Endodermal cell (in vitro differentiated cells): ENCODE data around the gene ATXN3. TPM values are rescaled to one million over a fixed set of nuclear protein-coding genes. Genes with fewer than 3 reads are reported as not detected.

Experiments
- DNase-seq: peaks from one replicate; pipeline ENCODE4 v3.0.0-alpha.2; 2017
- H3K27ac ChIP-seq: 2 replicates; pipeline ENCODE4 v1.5.1; 2013; ENCODE audit warnings: mild to moderate bottlenecking, low read depth, low read length, moderate library complexity
- H3K27me3 ChIP-seq: 2 replicates; pipeline ENCODE4 v1.6.1; 2013; ENCODE audit warnings: mild to moderate bottlenecking, low read length, moderate library complexity; ENCODE audit not compliant: insufficient read depth, control insufficient read depth, poor library complexity, severe bottlenecking
- H3K36me3 ChIP-seq: 2 replicates; pipeline ENCODE4 v1.7.0; 2013; ENCODE audit warnings: mild to moderate bottlenecking, low read length, moderate library complexity; ENCODE audit not compliant: control insufficient read depth, insufficient read depth
- H3K4me1 ChIP-seq: one replicate; pipeline ENCODE4 v1.7.0; 2013; ENCODE audit warnings: low read length; ENCODE audit not compliant: control insufficient read depth, insufficient read depth
- H3K4me3 ChIP-seq: 2 replicates; pipeline ENCODE4 v1.5.1; 2013; ENCODE audit warnings: mild to moderate bottlenecking, low read length, moderate library complexity
- H3K9ac ChIP-seq: 2 replicates; pipeline ENCODE4 v1.6.1; 2013; ENCODE audit warnings: mild to moderate bottlenecking, low read length, moderate library complexity; ENCODE audit not compliant: poor library complexity, severe bottlenecking; ENCODE audit errors: extremely low read depth
- H3K9me3 ChIP-seq: 2 replicates; pipeline ENCODE4 v1.6.1; 2013; ENCODE audit warnings: mild to moderate bottlenecking, low read length, moderate library complexity; ENCODE audit not compliant: control insufficient read depth
- H3K27ac Mint-ChIP-seq: 2 replicates; pipeline ENCODE4 v1.8.0; 2020; ENCODE audit warnings: mixed read lengths
- H3K27me3 Mint-ChIP-seq: 2 replicates; pipeline ENCODE4 v1.8.0; 2021; ENCODE audit warnings: mild to moderate bottlenecking, mixed read lengths; ENCODE audit not compliant: insufficient read depth
- H3K36me3 Mint-ChIP-seq: 2 replicates; pipeline ENCODE4 v1.8.0; 2020; ENCODE audit warnings: low read depth, mixed read lengths
- H3K4me1 Mint-ChIP-seq: 2 replicates; pipeline ENCODE4 v1.8.0; 2020; ENCODE audit warnings: mixed read lengths
- H3K4me3 Mint-ChIP-seq: 2 replicates; pipeline ENCODE4 v1.8.0; 2020; ENCODE audit warnings: mild to moderate bottlenecking, moderate library complexity, mixed read lengths
- H3K9me3 Mint-ChIP-seq: 2 replicates; pipeline ENCODE4 v1.8.0; 2020; ENCODE audit warnings: mild to moderate bottlenecking, mixed read lengths
- WGBS, 2 experiments: methylation state at CpG; one replicate each; pipeline versions ENCODE4 v1.1.5 to v1.1.7; 2013; ENCODE audit warnings: missing lambda C conversion rate in 2 of 2, mixed read lengths in 1 of 2; ENCODE audit not compliant: insufficient coverage in 1 of 2, insufficient read length in 1 of 2; 5-methylcytosine and 5-hydroxymethylcytosine counted together
- total RNA-seq, 2 donors: library from RNA; stranded (reverse); fragmentation: NEBNext Ultra II Directional in 1 of 2; extraction: Animal tissue kit (Norgen Biotek cat#: 25700) in 1 of 2; gene quantifications; 2 replicates in 1 of 2; 3 replicates in 1 of 2; pipeline ENCODE4 v1.2.1, GENCODE V29; 2021
- TF ChIP-seq, protein P1 (sequence below): fragments of 200-600 bp; sonication (generic); conservative IDR thresholded peaks from 2 replicates; pipeline ENCODE4 v1.5.0; 2021; ENCODE audit warnings: antibody characterized with exemption, mild to moderate bottlenecking

ATXN3 gene
- total RNA-seq, 2 donors from 2014 or later, result 25.7 to 33.2 TPM

DNA sequence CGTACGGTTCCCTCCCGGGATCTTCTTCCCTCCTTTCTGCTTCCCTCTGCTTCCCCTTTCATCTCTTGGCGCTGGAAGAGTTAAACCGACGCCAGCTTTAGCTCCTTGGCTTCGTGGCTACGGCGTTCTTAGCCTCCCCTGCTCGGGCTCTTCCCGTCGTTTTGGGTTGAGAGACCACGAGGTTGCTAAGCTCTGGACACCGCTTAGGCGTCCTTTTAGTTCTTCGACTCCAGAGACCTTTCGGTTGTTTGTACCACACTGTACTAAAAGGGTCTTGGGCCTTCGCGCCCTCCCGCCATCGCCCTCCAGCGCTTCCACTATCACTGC, 15.9 kb upstream of the ATXN3 start:
- Histone ChIP-seq H3K9ac (peak overlapping the region; percentile 99), H3K4me3 (peak overlapping the region; percentile 96), H3K4me1 (peaks cover 8% of the 10 kb centered on the region), H3K27me3 (no peaks in the 10 kb centered on the region), H3K27ac (peak overlapping the region; percentile 99), H3K9me3 (no peaks in the 10 kb centered on the region), H3K36me3 (peaks cover 33% of the 10 kb centered on the region)
- TF ChIP-seq, protein P1, sequence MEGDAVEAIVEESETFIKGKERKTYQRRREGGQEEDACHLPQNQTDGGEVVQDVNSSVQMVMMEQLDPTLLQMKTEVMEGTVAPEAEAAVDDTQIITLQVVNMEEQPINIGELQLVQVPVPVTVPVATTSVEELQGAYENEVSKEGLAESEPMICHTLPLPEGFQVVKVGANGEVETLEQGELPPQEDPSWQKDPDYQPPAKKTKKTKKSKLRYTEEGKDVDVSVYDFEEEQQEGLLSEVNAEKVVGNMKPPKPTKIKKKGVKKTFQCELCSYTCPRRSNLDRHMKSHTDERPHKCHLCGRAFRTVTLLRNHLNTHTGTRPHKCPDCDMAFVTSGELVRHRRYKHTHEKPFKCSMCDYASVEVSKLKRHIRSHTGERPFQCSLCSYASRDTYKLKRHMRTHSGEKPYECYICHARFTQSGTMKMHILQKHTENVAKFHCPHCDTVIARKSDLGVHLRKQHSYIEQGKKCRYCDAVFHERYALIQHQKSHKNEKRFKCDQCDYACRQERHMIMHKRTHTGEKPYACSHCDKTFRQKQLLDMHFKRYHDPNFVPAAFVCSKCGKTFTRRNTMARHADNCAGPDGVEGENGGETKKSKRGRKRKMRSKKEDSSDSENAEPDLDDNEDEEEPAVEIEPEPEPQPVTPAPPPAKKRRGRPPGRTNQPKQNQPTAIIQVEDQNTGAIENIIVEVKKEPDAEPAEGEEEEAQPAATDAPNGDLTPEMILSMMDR, result no peak
- Mint-ChIP-seq H3K27ac (peak overlapping the region; percentile 100), H3K27me3 (no peaks in the 10 kb centered on the region), H3K9me3 (no peaks in the 10 kb centered on the region), H3K36me3 (peaks cover 49% of the 10 kb centered on the region), H3K4me1 (peaks cover 18% of the 10 kb centered on the region), H3K4me3 (peak overlapping the region; percentile 84)
- DNase-seq, result no peak
- WGBS, 2 experiments, result 0 to 1% methylated on average over 22 of the region's 22 CpGs

DNA sequence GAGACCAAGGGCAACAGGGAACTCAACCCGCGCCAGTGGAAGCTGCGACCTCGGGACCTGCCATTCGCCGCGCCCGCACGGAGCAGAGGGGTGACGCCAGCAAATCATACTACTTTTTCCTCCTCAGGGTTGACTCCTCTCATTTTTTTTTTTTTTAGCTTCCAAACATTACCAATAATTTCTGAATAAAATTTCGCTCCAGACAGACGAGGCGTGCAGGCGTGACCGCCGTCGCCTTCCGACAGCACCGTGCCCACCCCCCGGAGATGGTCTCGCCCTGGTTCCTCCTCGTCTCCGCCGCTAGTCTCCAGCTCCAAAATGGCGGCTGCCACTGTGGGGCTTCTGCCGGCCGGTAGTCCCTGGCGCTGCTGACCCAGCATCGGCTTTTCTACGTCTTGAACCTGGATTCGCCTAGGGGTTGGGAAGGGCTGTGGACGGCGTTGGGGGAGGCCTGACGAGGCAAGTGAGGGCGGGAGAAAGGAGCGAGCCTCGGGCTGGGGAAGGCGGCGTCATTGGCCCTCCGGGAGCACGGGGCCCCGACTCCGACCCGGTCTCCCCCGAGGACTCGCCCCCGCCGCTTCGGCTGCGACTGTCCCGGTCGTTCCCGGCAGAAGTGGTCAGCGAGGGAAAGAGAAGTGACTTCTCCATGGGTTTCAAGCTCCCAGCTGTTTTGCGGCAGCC, 15.4 kb upstream of the ATXN3 start, which contains the start of the genes CPSF2 and NDUFB1:
Gene CPSF2, plus strand, starts transcription at position 300 of the 681 bp plus-strand sequence. CDS start 9,016 bp downstream, outside the sequence.
Gene NDUFB1, minus strand, starts transcription at position 37 of the 681 bp plus-strand sequence. CDS start 4,069 bp downstream, outside the sequence.
- H3K27ac Mint-ChIP-seq, result peak within 1 kb of the TSS; percentile 100
- peak within 1 kb of the TSS; percentile 84 for H3K4me3 Mint-ChIP-seq
- Histone ChIP-seq H3K9ac (peak within 1 kb of the TSS; percentile 99), H3K9me3 (no peaks in the 10 kb centered on the region), H3K4me1 (peaks cover 8% of the 10 kb centered on the region), H3K27ac (peak within 1 kb of the TSS; percentile 99), H3K4me3 (peak within 1 kb of the TSS; percentile 96), H3K36me3 (peaks cover 33% of the 10 kb centered on the region), H3K27me3 (no peaks in the 10 kb centered on the region)
- no peaks in the 10 kb centered on the region for H3K9me3 Mint-ChIP-seq
- peaks cover 48% of the 10 kb centered on the region for H3K36me3 Mint-ChIP-seq
- DNase-seq, result peak; percentile 92
- TF ChIP-seq, protein P1, result no peak
- H3K4me1 Mint-ChIP-seq, result peaks cover 18% of the 10 kb centered on the region
- 0% methylated on average over 19 to 55 of the region's 55 CpGs for WGBS, 2 experiments
- no peaks in the 10 kb centered on the region for H3K27me3 Mint-ChIP-seq

DNA sequence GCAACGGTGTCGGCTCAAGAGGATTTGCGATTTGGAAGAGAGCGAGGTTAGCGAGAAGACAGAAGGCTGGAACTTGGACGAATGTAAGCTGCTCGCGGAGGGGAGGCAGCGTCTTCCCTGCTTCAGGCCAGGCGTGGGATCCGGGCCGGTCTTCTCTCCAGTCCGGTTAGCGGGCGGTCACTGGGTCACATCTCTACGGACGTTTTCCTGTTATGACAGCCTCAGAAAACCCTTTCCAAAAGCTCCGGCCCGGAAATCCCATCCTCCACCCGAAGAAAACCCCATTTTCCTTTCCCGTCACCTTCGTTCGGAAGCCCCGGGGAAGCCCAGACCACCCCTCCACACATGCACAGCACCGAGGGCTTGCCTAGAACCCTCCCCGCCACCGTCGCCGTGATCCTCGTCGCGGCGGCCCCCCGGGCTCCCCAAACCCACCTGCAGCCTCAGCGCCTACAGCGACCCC, 14.9 kb upstream of the ATXN3 start:
- no peak for DNase-seq
- H3K27me3 Mint-ChIP-seq, result no peaks in the 10 kb centered on the region
- Histone ChIP-seq H3K27ac (peak overlapping the region; percentile 99), H3K4me1 (peaks cover 4% of the 10 kb centered on the region), H3K4me3 (peak overlapping the region; percentile 96), H3K27me3 (no peaks in the 10 kb centered on the region), H3K9me3 (no peaks in the 10 kb centered on the region), H3K9ac (peak overlapping the region; percentile 99), H3K36me3 (peaks cover 31% of the 10 kb centered on the region)
- peaks cover 18% of the 10 kb centered on the region for H3K4me1 Mint-ChIP-seq
- 1% methylated on average over 11 to 36 of the region's 36 CpGs for WGBS, 2 experiments
- peak overlapping the region; percentile 100 for H3K27ac Mint-ChIP-seq
- TF ChIP-seq, protein P1, result no peak
- no peaks in the 10 kb centered on the region for H3K9me3 Mint-ChIP-seq
- peaks cover 47% of the 10 kb centered on the region for H3K36me3 Mint-ChIP-seq
- H3K4me3 Mint-ChIP-seq, result peak overlapping the region; percentile 84
